ENCODE measurements around the gene IL1RL1. TPM values are rescaled to one million over a fixed set of nuclear protein-coding genes. Genes with fewer than 3 reads are reported as not detected.

The IL1RL1 gene
- polyA plus RNA-seq, 1 of the 3 experiments (the other 2 are of a cell fraction), result not detected

DNA sequence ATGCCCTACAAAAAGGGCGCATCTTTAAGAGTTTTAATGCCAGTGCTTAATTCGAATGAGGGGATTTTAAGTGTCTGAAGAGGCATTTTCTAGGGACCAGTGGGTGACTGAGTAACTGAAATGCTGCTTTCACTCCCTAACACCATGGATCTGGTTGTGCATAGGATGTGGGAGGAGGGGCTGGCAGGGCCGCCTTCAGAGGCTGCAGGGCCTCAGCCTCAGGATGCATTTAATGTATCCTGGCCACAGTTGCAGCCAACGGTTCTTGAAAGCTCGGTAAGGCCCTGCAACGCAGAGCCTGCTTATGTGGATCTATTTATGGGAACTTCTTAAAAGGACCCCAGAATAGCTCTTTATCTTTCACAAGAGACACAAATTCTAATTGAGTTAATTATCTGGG is 85.8 kb downstream of the IL1RL1 start:
- no peaks in the 10 kb centered on the region for H3K9me3 ChIP-seq
- H3K36me3 ChIP-seq (replicated peaks in 1 of 2; ENCODE audit: control insufficient read depth in 1 of 2, insufficient read depth in 2 of 2, low read length in 1 of 2), result no peaks in the 10 kb centered on the region
- no peaks in the 10 kb centered on the region for H4K20me1 ChIP-seq (ENCODE audit: insufficient read depth)
- H3K9ac ChIP-seq, result no peak overlapping the region
- TF ChIP-seq TCF12 (IDR thresholded peaks at IDR 0.05) (no peak), MEF2A (IDR thresholded peaks at IDR 0.05; ENCODE audit: borderline replicate concordance, low read depth) (no peak), RCOR1 (IDR thresholded peaks at IDR 0.05; ENCODE audit: low read length) (no peak), YY1 (IDR thresholded peaks at IDR 0.05; ENCODE audit: low read depth) (no peak), FOXM1 (IDR thresholded peaks at IDR 0.05; ENCODE audit: low read depth) (no peak)
- TF ChIP-seq, protein P1, sequence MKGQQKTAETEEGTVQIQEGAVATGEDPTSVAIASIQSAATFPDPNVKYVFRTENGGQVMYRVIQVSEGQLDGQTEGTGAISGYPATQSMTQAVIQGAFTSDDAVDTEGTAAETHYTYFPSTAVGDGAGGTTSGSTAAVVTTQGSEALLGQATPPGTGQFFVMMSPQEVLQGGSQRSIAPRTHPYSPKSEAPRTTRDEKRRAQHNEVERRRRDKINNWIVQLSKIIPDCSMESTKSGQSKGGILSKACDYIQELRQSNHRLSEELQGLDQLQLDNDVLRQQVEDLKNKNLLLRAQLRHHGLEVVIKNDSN (IDR thresholded peaks at IDR 0.05; ENCODE audit: borderline replicate concordance, low read depth), result no peak
- TF ChIP-seq, protein P2, sequence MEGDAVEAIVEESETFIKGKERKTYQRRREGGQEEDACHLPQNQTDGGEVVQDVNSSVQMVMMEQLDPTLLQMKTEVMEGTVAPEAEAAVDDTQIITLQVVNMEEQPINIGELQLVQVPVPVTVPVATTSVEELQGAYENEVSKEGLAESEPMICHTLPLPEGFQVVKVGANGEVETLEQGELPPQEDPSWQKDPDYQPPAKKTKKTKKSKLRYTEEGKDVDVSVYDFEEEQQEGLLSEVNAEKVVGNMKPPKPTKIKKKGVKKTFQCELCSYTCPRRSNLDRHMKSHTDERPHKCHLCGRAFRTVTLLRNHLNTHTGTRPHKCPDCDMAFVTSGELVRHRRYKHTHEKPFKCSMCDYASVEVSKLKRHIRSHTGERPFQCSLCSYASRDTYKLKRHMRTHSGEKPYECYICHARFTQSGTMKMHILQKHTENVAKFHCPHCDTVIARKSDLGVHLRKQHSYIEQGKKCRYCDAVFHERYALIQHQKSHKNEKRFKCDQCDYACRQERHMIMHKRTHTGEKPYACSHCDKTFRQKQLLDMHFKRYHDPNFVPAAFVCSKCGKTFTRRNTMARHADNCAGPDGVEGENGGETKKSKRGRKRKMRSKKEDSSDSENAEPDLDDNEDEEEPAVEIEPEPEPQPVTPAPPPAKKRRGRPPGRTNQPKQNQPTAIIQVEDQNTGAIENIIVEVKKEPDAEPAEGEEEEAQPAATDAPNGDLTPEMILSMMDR (IDR thresholded peaks at IDR 0.05), result no peak
- H3K27ac ChIP-seq (ENCODE audit: low read depth in 2 of 2, low read length in 1 of 2), result no peak overlapping the region
- no peak overlapping the region for H3K4me3 ChIP-seq (ENCODE audit: low read depth in 2 of 2, low read length in 1 of 2)
- WGBS (ENCODE audit: low lambda C conversion rate), result 4% methylated on average over 6 of the region's 6 CpGs
- ChIA-PET POLR2A (no interaction called here), CTCF (no interaction called here)
- no peaks in the 10 kb centered on the region for H3K79me2 ChIP-seq (ENCODE audit: insufficient read depth)
- H3K4me2 ChIP-seq, result no peak overlapping the region
- H3K27me3 ChIP-seq (ENCODE audit: insufficient read depth), result peaks cover 21% of the 10 kb centered on the region; the same call in 1 of the 2 replicates
- H3K9me2 ChIP-seq, result no peaks in the 10 kb centered on the region
- no peaks in the 10 kb centered on the region for H3K4me1 ChIP-seq (ENCODE audit: control insufficient read depth in 1 of 2, insufficient read depth in 2 of 2, low read depth in 1 of 2, low read length in 1 of 2)
- H2AFZ ChIP-seq (ENCODE audit: low read depth), result no peak overlapping the region
- DNase-seq, result no peak
- no peaks in the 10 kb centered on the region for H3F3A ChIP-seq (replicated peaks; ENCODE audit: insufficient read depth)

GRCh38 chr2:102399499-102400141 is 88.3 kb downstream of the IL1RL1 start:
- Histone ChIP-seq H3K36me3 (replicated peaks in 1 of 2; ENCODE audit: control insufficient read depth in 1 of 2, insufficient read depth in 2 of 2, low read length in 1 of 2) (no peaks in the 10 kb centered on the region), H3K79me2 (ENCODE audit: insufficient read depth) (no peaks in the 10 kb centered on the region), H3K4me2 (no peak overlapping the region), H2AFZ (ENCODE audit: low read depth) (no peak overlapping the region), H3K4me3 (ENCODE audit: low read depth in 2 of 2, low read length in 1 of 2) (no peak overlapping the region), H3K27ac (ENCODE audit: low read depth in 2 of 2, low read length in 1 of 2) (no peak overlapping the region), H4K20me1 (ENCODE audit: insufficient read depth) (no peaks in the 10 kb centered on the region), H3K9me2 (0 out of 2 replicates have a peak, but pooled peaks cover 3% of the 10 kb centered on the region), H3K4me1 (ENCODE audit: control insufficient read depth in 1 of 2, insufficient read depth in 2 of 2, low read depth in 1 of 2, low read length in 1 of 2) (no peaks in the 10 kb centered on the region), H3K27me3 (ENCODE audit: insufficient read depth) (peaks cover 21% of the 10 kb centered on the region; the same call in 1 of the 2 replicates), H3F3A (replicated peaks; ENCODE audit: insufficient read depth) (no peaks in the 10 kb centered on the region), H3K9ac (no peak overlapping the region), H3K9me3 (no peaks in the 10 kb centered on the region)
- POLR2A ChIA-PET, result no interaction called here
- CTCF ChIA-PET, result interaction anchor here (0.8 kb wide), 1 partner anchor 74 kb away, joined by 3 read pairs; the partner anchor contains the start of gene SLC9A4
- 9% methylated on average over 6 of the region's 7 CpGs for WGBS (ENCODE audit: low lambda C conversion rate)
- TF ChIP-seq EZH2phosphoT487 (IDR thresholded peaks at IDR 0.05; ENCODE audit: borderline replicate concordance, low read depth), result no peak
- TF ChIP-seq RAD21 (IDR thresholded peaks at IDR 0.05; ENCODE audit: low read length), result no peak
- TF ChIP-seq REST (IDR thresholded peaks at IDR 0.05; ENCODE audit: low read depth, low read length), result no peak
- no peak for TF ChIP-seq NFIC (IDR thresholded peaks at IDR 0.05; ENCODE audit: borderline replicate concordance)
- TF ChIP-seq FOXM1 (IDR thresholded peaks at IDR 0.05; ENCODE audit: low read depth), result no peak
- TF ChIP-seq TAF1 (IDR thresholded peaks at IDR 0.05; ENCODE audit: borderline replicate concordance, low read depth, low read length), result no peak
- TF ChIP-seq USF2 (IDR thresholded peaks at IDR 0.05; ENCODE audit: borderline replicate concordance, low read depth, low read length), result no peak
- DNase-seq, result no peak

All from SK-N-SH (cell line).